Measurements from ENCODE around the gene C19orf73. TPM values are rescaled to one million over a fixed set of nuclear protein-coding genes. Genes with fewer than 3 reads are reported as not detected.

Gene C19orf73
- total and polyA plus RNA-seq, 9 of the 15 experiments (the other 6 are each of a cell fraction or from before 2014, with no cell fraction given) = 0.08 to 7.4 (median 1.4) TPM

- TF ChIP-seq DMBX1 (CRISPR knock-in tag; IDR thresholded peaks at IDR 0.05; ENCODE audit: borderline replicate concordance) (no peak), CBFA2T2 (conservative IDR thresholded peaks at IDR 0.05) (0 out of 2 replicates have a peak, but pooled peaks have one; percentile 3), FIP1L1 (IDR thresholded peaks at IDR 0.05; ENCODE audit: low read depth, low read length, poor library complexity, severe bottlenecking) (no peak), VEZF1 (CRISPR knock-in tag; IDR thresholded peaks at IDR 0.05) (no peak), PHB2 (IDR thresholded peaks at IDR 0.05; ENCODE audit: low read depth) (0 out of 2 replicates have a peak, but pooled peaks have one; percentile 32), TAF7 (tag; IDR thresholded peaks at IDR 0.05) (no peak), ETS1 (conservative IDR thresholded peaks at IDR 0.05; ENCODE audit: control insufficient read depth, low read depth, low read length) (0 out of 2 replicates have a peak, but pooled peaks have one; percentile 7), HMG20A (CRISPR knock-in tag; conservative IDR thresholded peaks at IDR 0.05) (no peak), ZNF589 (CRISPR knock-in tag; IDR thresholded peaks at IDR 0.05; ENCODE audit: low read depth) (no peak), ZNF507 (tag; conservative IDR thresholded peaks at IDR 0.05) (no peak), ZNF3 (CRISPR knock-in tag; IDR thresholded peaks at IDR 0.05) (no peak), OTX1 (CRISPR knock-in tag; IDR thresholded peaks at IDR 0.05) (0 out of 2 replicates have a peak, but pooled peaks have one; percentile 17), HDAC2 (IDR thresholded peaks at IDR 0.05) (0 out of 2 replicates have a peak, but pooled peaks have one; percentile 31), ZNF174 (CRISPR knock-in tag; IDR thresholded peaks at IDR 0.05) (no peak), ILF3 (IDR thresholded peaks at IDR 0.05; ENCODE audit: borderline replicate concordance) (no peak), CBX3 (IDR thresholded peaks at IDR 0.05; ENCODE audit: borderline replicate concordance in 1 of 2, low read length in 2 of 2) (no peak), CBFB (CRISPR knock-in tag; IDR thresholded peaks at IDR 0.05) (no peak), ZNF165 (CRISPR knock-in tag; IDR thresholded peaks at IDR 0.05; ENCODE audit: borderline replicate concordance) (no peak), ZC3H11A (IDR thresholded peaks at IDR 0.05; ENCODE audit: low read depth, low read length) (no peak)
These were observed 9.7 kb upstream of the C19orf73 start (continued) for GRCh38 chr19:49128545-49129237.

Data from K562 (cell line).